Karpas-422 (cell line): ENCODE results near the gene APOD. TPM values are rescaled to one million over a fixed set of nuclear protein-coding genes. Genes with fewer than 3 reads are reported as not detected.

Source experiments
- DNase-seq: peaks from one replicate; pipeline ENCODE4 v3.0.0-alpha.2; 2015
- H2AFZ ChIP-seq: fragments of 200-600 bp; sonication (generic); 2 replicates; pipeline ENCODE4 v1.6.1; 2014; ENCODE audit warnings: antibody characterized with exemption, low read length, mixed read lengths
- H3K27ac ChIP-seq: fragments of 200-600 bp; sonication (generic); 2 replicates; pipeline ENCODE4 v1.5.1; 2014; ENCODE audit warnings: mild to moderate bottlenecking, low read length, moderate library complexity
- H3K27me3 ChIP-seq: fragments of 200-600 bp; sonication (generic); 2 replicates; pipeline ENCODE4 v1.6.1; 2014; ENCODE audit warnings: low read length, mixed read lengths
- H3K36me3 ChIP-seq: fragments of 200-600 bp; sonication (generic); 2 replicates; pipeline ENCODE4 v1.6.1; 2014; ENCODE audit warnings: low read length, mixed read lengths; ENCODE audit not compliant: insufficient read depth
- H3K4me1 ChIP-seq: fragments of 200-600 bp; sonication (generic); 2 replicates; pipeline ENCODE4 v1.6.1; 2014; ENCODE audit warnings: mild to moderate bottlenecking, low read length, mixed read lengths
- H3K4me2 ChIP-seq: fragments of 200-600 bp; sonication (generic); 2 replicates; pipeline ENCODE4 v1.6.1; 2014; ENCODE audit warnings: low read length, low read depth, mild to moderate bottlenecking; ENCODE audit not compliant: poor library complexity, severe bottlenecking
- H3K4me3 ChIP-seq: fragments of 200-600 bp; sonication (generic); 2 replicates; pipeline ENCODE4 v1.5.1; 2014; ENCODE audit warnings: mild to moderate bottlenecking, antibody characterized with exemption, low read length, mixed read lengths
- H3K79me2 ChIP-seq: fragments of 200-600 bp; sonication (generic); 2 replicates; pipeline ENCODE4 v1.6.1; 2014; ENCODE audit warnings: mild to moderate bottlenecking, low read length, mixed read lengths
- H3K9ac ChIP-seq: fragments of 200-600 bp; sonication (generic); 2 replicates; pipeline ENCODE4 v1.6.0; 2014; ENCODE audit warnings: low read length
- H3K9me2 ChIP-seq: fragments of 200-600 bp; sonication (generic), shearing (Covaris generic); replicated peaks from 2 replicates; pipeline ENCODE4 v1.6.0; 2014; ENCODE audit warnings: mild to moderate bottlenecking, low read length, moderate library complexity; ENCODE audit not compliant: insufficient read depth
- H3K9me3 ChIP-seq: fragments of 300-700, 200-600 bp; sonication (generic); 2 replicates; pipeline ENCODE4 v1.6.1; 2014; ENCODE audit warnings: low read length, mixed read lengths
- H4K20me1 ChIP-seq: fragments of 200-600 bp; sonication (generic); 2 replicates; pipeline ENCODE4 v1.6.1; 2014; ENCODE audit warnings: mild to moderate bottlenecking, antibody characterized with exemption, low read length, low read depth; ENCODE audit not compliant: insufficient read depth
- total RNA-seq: library from RNA; depleted of rRNA; stranded (reverse); fragments of >200 nt; shearing (Covaris generic); gene quantifications from 2 replicates; pipeline ENCODE4 v1.2.3, GENCODE V29; 2014; ENCODE audit warnings: low replicate concordance

APOD gene
- total RNA-seq, 1 experiment from 2014 or later, result not detected

DNA sequence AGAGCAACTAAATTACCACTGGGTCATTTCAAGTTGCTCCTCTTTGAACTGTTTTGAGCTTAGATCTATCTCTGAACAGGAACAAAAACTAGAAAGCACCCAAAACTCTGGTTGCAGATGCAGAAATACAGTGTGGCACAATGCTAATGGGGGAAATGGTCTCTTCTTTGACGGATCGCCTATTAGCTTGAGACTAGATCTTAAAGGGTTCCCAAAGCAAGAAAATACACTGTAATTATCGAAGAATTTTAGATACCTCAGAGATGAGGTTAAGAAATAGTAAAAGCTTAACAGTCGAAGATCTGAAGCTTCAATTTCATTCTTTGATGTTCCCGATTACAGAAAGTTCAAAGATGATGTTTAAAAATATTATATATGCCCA, 41.4 kb downstream of the APOD start:
- peaks cover 50% of the 10 kb centered on the region for H3K4me1 ChIP-seq
- peak; percentile 82 for DNase-seq

DNA sequence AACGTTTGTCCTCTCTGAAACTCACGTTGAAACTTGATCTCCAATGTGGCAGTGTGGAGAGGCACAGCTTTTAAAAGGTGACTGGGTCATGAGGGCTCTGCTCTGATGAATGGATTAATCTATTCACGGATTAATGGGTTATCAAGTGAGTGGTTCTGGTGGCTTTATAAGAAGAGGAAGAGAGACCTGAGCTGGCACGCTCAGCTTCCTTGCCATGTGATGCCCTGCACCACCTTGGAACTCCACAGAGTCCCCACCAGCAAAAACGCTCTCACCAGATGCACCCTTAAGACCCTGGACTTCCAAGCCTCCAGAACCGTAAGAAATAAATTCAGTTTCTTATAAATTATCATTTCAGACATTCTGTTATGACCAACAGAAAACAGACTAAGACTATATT, 43.2 kb downstream of the APOD start:
- peak overlapping the region; percentile 79 for H3K4me3 ChIP-seq
- H3K9me3 ChIP-seq, result no peaks in the 10 kb centered on the region
- peaks cover 38% of the 10 kb centered on the region for H4K20me1 ChIP-seq
- H3K9ac ChIP-seq, result peak overlapping the region; percentile 87
- H3K79me2 ChIP-seq, result peaks cover 76% of the 10 kb centered on the region
- peak; percentile 80 for DNase-seq
- H2AFZ ChIP-seq, result no peak overlapping the region
- no peaks in the 10 kb centered on the region for H3K36me3 ChIP-seq
- no peaks in the 10 kb centered on the region for H3K27me3 ChIP-seq
- H3K4me1 ChIP-seq, result peaks cover 58% of the 10 kb centered on the region
- H3K27ac ChIP-seq, result peak overlapping the region; percentile 79
- H3K4me2 ChIP-seq, result peak overlapping the region; percentile 87
- H3K9me2 ChIP-seq, result no peaks in the 10 kb centered on the region

More for the DNA sequence above, 41.4 kb downstream of the APOD start:
- Histone ChIP-seq H3K9me2 (no peaks in the 10 kb centered on the region), H3K4me3 (peak overlapping the region; percentile 79), H3K9ac (peak overlapping the region; percentile 87), H4K20me1 (peaks cover 34% of the 10 kb centered on the region; the same call in 1 of the 2 replicates), H3K36me3 (no peaks in the 10 kb centered on the region), H2AFZ (peak overlapping the region; percentile 3; the same call in 1 of the 2 replicates), H3K79me2 (peaks cover 58% of the 10 kb centered on the region), H3K4me2 (peak overlapping the region; percentile 87), H3K9me3 (no peaks in the 10 kb centered on the region), H3K27ac (peak overlapping the region; percentile 79), H3K27me3 (no peaks in the 10 kb centered on the region)

DNA sequence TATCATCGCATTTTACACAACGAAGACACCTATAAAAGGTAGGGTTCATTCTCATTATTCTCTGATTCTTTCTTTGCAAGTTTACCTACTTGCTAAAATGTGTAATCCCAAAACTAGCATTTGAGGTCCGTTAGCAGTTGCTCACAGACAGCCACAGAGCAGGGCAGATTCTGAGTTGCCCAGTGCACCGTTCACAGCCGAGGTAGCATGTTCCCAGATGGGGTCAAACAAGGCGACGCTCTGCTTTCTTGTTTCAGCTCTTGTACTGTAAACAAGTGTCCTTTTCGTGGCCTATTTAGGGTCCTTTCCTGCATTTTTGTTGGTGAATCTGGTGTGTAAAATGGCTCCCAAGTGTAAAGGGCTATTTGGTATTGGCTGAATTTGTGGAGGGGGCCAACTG, 43.7 kb downstream of the APOD start:
- Histone ChIP-seq H3K27ac (peak overlapping the region; percentile 79), H3K36me3 (no peaks in the 10 kb centered on the region), H3K79me2 (peaks cover 81% of the 10 kb centered on the region), H3K9me3 (no peaks in the 10 kb centered on the region), H2AFZ (no peak overlapping the region), H3K27me3 (no peaks in the 10 kb centered on the region), H3K4me2 (peak overlapping the region; percentile 87), H3K9me2 (no peaks in the 10 kb centered on the region), H4K20me1 (peaks cover 43% of the 10 kb centered on the region), H3K9ac (peak overlapping the region; percentile 87), H3K4me3 (peak overlapping the region; percentile 79), H3K4me1 (peaks cover 62% of the 10 kb centered on the region)
- no peak for DNase-seq

DNA sequence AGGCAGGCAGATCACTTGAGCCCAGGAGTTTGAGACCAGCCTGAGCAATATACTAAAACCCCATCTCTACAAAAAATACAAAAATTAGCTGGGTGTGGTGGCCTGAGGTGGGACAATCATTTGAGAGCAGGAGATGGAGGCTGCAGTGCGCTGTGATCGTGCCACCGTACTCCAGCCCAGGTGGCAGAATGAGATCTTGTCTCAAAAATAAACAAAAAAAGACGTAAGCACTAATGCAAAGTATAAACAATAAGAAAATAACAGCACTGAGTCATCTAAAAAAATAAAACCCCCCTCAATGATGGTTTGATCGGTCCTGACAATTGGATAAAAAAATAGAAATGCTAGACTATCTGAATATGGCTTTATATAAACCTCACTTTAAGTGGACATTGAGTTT, 44.3 kb downstream of the APOD start:
- H3K36me3 ChIP-seq, result no peaks in the 10 kb centered on the region
- no peak for DNase-seq
- no peaks in the 10 kb centered on the region for H3K27me3 ChIP-seq
- peak overlapping the region; percentile 87 for H3K4me2 ChIP-seq
- peaks cover 68% of the 10 kb centered on the region for H3K4me1 ChIP-seq
- H4K20me1 ChIP-seq, result peaks cover 49% of the 10 kb centered on the region
- no peak overlapping the region for H2AFZ ChIP-seq
- H3K4me3 ChIP-seq, result peak overlapping the region; percentile 79
- no peaks in the 10 kb centered on the region for H3K9me3 ChIP-seq
- H3K9me2 ChIP-seq, result no peaks in the 10 kb centered on the region
- H3K27ac ChIP-seq, result peak overlapping the region; percentile 79
- peaks cover 86% of the 10 kb centered on the region for H3K79me2 ChIP-seq
- H3K9ac ChIP-seq, result peak overlapping the region; percentile 87

DNA sequence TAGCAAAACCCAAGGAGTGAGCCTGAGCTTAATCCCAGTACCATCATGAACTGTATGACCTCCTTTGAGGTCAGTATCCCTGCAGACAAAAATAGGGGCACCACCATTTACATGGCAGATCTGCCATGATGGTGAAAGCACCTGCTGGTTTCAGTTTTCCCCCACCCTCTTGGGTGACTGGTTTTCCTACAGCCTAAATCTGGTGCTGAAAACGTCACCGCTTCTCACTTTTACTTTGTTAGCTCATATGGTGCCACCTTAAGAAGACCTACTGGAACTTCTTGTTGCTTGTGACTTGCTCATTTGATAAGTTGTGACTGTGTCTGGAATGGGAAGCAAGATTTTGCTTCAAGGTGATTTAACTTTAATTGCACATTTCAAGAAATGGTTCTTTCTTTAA, 45.7 kb downstream of the APOD start:
- H4K20me1 ChIP-seq, result peaks cover 61% of the 10 kb centered on the region
- no peaks in the 10 kb centered on the region for H3K9me3 ChIP-seq
- H3K9me2 ChIP-seq, result no peaks in the 10 kb centered on the region
- H3K4me3 ChIP-seq, result peak overlapping the region; percentile 79
- H3K4me2 ChIP-seq, result peak overlapping the region; percentile 87
- peak overlapping the region; percentile 79 for H3K27ac ChIP-seq
- H3K9ac ChIP-seq, result peak overlapping the region; percentile 87
- peaks cover 100% of the 10 kb centered on the region for H3K79me2 ChIP-seq
- no peaks in the 10 kb centered on the region for H3K36me3 ChIP-seq
- H2AFZ ChIP-seq, result no peak overlapping the region
- DNase-seq, result peak; percentile 82
- no peaks in the 10 kb centered on the region for H3K27me3 ChIP-seq
- H3K4me1 ChIP-seq, result peaks cover 77% of the 10 kb centered on the region

DNA sequence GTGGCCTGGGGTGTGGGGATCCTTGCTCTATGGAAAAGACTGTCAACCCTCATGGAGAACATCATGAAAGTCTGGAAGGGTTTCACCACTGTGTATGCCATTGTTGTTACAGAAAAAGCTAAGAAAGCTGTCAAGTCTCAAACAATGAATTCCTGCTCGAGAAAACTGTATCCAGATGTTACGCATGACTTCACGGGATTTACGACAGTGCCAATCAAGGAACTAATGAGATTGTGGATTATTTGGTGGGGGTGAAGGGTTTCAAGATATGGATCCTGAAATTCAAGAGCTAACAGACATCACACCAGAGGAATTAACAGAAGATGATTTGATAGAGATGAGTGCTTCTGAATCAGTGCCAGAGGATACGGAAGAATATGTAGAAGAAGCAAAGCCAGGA, 48.4 kb downstream of the APOD start:
- Histone ChIP-seq H3K9me3 (no peaks in the 10 kb centered on the region), H3K9ac (no peak overlapping the region), H3K4me1 (peaks cover 68% of the 10 kb centered on the region), H3K27me3 (no peaks in the 10 kb centered on the region), H2AFZ (no peak overlapping the region), H4K20me1 (peaks cover 56% of the 10 kb centered on the region), H3K27ac (no peak overlapping the region), H3K4me3 (no peak overlapping the region), H3K36me3 (no peaks in the 10 kb centered on the region; the same call in 1 of the 2 replicates), H3K9me2 (no peaks in the 10 kb centered on the region), H3K79me2 (peaks cover 99% of the 10 kb centered on the region), H3K4me2 (no peak overlapping the region)
- no peak for DNase-seq

DNA sequence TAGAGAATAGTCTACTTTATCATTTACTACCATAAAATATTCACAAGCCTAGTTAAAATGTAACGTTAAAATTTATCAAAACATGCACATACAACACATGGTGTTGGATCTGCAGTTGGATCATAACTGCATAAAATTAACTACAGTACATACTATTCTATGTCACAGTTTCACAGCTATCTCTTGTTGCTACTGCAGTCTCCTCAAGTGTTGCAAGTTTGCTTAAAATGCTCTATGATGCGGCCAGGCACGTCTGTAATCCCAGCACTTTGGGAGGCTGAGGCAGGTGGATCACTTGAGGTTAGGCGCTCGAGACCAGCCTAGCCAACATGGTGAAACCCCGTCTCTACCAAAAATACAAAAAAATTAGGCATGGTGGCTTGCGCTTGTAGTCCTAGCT, 50.9 kb downstream of the APOD start:
- no peak overlapping the region for H3K27ac ChIP-seq
- H4K20me1 ChIP-seq, result peaks cover 37% of the 10 kb centered on the region
- no peaks in the 10 kb centered on the region for H3K9me3 ChIP-seq
- peaks cover 7% of the 10 kb centered on the region; the same call in 1 of the 2 replicates for H3K36me3 ChIP-seq
- H3K79me2 ChIP-seq, result peaks cover 95% of the 10 kb centered on the region
- H3K27me3 ChIP-seq, result no peaks in the 10 kb centered on the region
- H3K9ac ChIP-seq, result no peak overlapping the region
- DNase-seq, result no peak
- H3K4me3 ChIP-seq, result no peak overlapping the region
- H3K4me1 ChIP-seq, result peaks cover 43% of the 10 kb centered on the region
- H3K4me2 ChIP-seq, result no peak overlapping the region
- no peaks in the 10 kb centered on the region for H3K9me2 ChIP-seq
- no peak overlapping the region for H2AFZ ChIP-seq

DNA sequence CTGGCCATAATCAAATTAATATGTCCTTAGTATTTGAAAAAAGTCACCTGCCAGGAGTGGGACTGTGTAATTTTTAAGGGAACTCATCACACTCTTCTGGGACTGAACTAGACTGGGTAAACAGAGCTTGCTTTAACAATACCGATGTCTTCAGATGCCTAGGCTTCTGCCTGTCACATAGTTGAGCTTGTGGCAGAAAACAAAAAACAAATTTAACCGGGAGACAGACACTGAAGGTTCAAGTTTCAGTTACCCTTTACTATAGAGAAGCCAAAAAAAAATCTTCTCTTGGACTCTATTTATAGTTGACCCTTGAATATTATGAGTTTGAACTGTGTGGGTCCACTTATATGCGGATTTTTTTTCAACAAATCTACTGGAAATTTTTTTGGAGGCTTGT, 51.4 kb downstream of the APOD start:
- Histone ChIP-seq H3K9me2 (no peaks in the 10 kb centered on the region), H3K4me1 (peaks cover 38% of the 10 kb centered on the region), H3K27me3 (no peaks in the 10 kb centered on the region), H3K4me2 (no peak overlapping the region), H3K4me3 (no peak overlapping the region), H3K9me3 (no peaks in the 10 kb centered on the region), H2AFZ (no peak overlapping the region), H4K20me1 (peaks cover 37% of the 10 kb centered on the region), H3K36me3 (peaks cover 7% of the 10 kb centered on the region; the same call in 1 of the 2 replicates), H3K79me2 (peaks cover 95% of the 10 kb centered on the region), H3K9ac (no peak overlapping the region), H3K27ac (no peak overlapping the region)
- DNase-seq, result no peak
